NCI-H128 (cell line): ENCODE measurements around the gene CCDC122.
A peak's percentile ranks its signal among the peaks of the same experiment; 100 is the strongest.

ENCODE experiments used
- DNase-seq: peaks from one replicate; lab custom pipeline; 2025; ENCODE audit not compliant: unreplicated experiment; lab: John Stamatoyannopoulos, UW

Gene CCDC122

GRCh38 chr13:43878892-43879754 is at the start of gene CCDC122:
Gene CCDC122 (minus strand): TSS chr13:43879740. CDS start chr13:43869376, 10,364 bp downstream.
- peak; percentile 35 for DNase-seq

- DNase-seq: no peak
Measured at GRCh38 chr13:43924549-43925245, 45.2 kb upstream of the CCDC122 start.

- DNase-seq: no peak
Measured at GRCh38 chr13:43920965-43921674, 41.6 kb upstream of the CCDC122 start.

- no peak for DNase-seq
Measured at GRCh38 chr13:43918636-43919035, 39.1 kb upstream of the CCDC122 start.

- DNase-seq: no peak
Measured at GRCh38 chr13:43916828-43917227, 37.3 kb upstream of the CCDC122 start.

DNA sequence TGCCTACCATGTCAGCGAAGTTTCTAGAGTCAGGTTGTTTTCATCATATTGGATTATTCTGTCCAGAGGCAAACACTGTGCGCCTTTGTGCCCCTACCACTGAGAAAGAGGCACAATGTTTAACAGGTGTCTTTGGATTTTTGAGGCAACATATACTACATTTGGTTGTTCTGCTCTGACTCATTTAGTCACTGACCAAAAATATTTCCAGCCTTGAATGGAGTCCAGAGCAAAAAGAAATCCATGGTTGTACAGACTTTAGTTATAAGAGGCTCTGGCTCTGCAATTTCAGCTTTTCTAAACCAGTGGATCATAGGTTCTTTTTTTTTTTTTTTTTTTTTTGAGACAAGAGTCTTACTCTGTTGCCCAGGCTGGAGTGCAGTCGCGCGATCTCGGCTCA is 35.9 kb upstream of the CCDC122 start:
- no peak for DNase-seq

DNA sequence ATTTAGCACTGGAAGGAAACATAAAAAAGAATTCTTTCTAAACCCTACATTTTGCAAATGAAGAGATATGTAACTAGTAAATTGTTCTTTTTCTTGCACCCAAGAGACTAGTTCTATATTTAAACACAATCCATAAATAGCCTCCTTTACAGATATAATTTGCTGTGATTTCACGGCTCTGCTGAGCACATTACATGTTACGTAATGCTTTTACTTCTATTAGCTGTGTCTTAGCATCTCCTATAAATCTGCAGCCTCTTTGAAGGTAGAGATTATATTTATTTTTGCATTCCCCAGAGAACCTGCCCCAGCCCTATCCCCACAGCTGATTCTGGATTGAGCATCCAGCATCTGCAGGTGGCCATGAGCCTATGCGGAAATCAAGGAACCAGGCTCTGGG is 32.3 kb upstream of the CCDC122 start:
- no peak for DNase-seq

DNA sequence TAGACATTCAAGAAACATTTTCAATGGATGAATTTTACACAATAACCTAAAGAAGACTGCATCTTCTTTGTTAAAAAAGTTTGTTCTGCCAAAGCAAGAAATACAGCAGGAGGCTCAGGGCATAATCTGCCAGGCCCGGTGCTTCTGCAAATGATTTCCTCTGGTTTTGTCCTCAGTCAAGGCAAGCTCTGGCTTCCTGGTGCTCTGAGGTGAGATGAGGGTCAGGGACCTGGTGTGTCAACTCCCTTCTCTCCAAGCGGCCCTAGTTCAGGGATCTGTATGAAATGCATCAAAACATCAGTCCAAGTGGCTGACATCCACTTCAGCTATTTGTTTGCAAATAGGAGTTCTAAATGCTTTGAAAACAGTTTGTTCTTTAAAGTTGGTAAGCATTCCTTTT is 31.7 kb upstream of the CCDC122 start:
- DNase-seq: no peak

DNA sequence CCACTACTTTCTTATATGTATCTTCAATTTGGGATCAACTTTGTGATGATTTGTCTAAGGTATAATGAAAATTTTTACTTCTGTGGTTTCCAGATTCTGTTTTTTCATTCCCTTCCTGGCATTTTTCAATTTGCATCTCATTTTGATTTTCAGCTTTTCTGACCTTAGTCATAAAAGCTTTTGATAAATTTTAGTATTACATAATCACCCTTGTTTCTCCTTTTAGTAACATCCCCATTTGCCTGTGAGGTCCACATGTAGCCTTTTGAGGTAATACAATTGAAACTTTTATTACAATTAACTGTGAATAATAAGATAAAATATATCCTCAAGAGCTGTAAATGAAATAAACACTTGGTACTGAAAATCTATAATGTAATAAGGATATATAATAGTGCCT is 31.3 kb upstream of the CCDC122 start:
- no peak for DNase-seq

DNA sequence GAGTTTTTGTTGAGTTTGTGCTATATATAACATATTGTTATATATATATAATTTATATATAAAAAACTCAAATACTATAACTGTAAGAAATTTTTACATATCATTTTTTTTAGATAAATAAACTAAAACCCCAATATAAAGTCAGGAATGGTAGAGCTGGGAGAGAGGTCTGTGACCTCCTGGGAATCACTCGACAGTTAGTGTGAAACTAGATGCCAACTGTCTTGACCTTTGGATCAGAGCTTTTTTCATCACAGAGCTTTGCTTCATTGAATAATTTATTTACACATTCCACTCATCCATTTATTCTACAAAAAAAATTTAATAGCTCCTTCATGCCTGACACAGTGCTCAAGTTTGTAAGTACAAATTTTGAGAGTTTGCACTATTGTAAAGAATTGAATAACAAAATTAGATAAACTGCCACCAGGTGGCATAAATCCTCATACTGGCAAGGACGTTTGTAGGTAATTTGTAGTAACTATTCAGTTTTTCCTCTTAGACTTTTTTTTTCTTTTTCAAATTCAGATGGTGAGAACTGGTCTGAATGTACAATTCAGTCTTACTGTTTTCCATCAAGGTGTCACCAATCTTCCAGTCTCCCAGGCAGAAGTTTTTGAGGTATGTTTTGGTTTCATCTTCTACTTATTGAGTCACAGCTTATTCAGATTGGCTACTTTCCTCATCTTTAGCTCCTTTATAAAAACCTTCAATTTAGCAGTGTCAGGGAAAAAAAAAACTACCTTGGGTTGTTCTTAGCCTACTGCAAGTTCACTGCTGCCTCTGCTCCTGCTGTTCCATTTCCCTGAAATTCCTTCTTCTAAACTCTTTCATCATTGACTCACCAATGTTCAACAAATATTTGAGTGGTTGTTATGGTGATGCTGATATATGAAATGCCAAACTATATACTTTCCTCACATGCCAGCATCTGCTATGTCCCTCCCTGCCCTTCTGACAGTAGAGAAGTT is 28.9 kb upstream of the CCDC122 start:
- peak; percentile 3 for DNase-seq

- no peak for DNase-seq
Measured at GRCh38 chr13:43905435-43906031, 26.0 kb upstream of the CCDC122 start.

- no peak for DNase-seq
Measured at GRCh38 chr13:43895940-43896339, 16.4 kb upstream of the CCDC122 start.

DNA sequence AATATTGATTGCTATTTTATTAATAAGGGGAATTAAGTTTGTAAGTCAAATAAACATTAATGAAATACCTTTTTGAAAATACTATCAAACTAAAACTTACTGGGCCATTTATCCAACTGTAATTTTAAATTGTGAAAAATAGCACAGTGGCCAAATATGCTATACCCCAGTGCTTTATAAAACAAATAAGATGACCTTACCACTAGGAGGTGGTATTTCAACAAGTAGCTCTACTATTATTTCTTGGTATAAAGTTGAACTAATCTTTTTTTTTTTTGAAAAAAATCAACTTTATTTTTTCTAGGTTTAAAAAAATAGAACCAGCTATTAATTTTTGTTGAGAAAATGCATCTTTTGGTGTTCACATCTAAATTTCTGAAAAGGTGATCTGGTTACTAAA is 14.9 kb upstream of the CCDC122 start:
- DNase-seq: no peak

- DNase-seq: no peak
Measured at GRCh38 chr13:43884222-43884621, 4.7 kb upstream of the CCDC122 start.

DNA sequence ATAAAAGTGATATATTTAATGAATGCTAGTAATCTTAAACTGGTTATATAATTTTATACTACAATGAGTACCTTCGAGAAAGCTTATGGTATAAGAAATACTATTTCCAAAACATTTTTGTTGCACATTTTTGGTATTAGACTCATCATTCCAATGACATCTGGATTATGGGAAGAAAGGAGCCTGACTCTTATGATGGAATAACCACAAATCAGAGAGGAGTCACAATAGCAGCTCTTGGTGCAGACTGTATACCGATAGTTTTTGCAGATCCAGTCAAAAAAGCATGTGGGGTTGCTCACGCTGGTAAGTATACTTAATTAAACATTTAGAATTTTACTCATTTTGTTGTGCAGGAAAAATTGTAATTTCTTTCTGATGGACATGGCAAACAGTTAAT is 4.1 kb upstream of the CCDC122 start:
- DNase-seq: no peak

DNA sequence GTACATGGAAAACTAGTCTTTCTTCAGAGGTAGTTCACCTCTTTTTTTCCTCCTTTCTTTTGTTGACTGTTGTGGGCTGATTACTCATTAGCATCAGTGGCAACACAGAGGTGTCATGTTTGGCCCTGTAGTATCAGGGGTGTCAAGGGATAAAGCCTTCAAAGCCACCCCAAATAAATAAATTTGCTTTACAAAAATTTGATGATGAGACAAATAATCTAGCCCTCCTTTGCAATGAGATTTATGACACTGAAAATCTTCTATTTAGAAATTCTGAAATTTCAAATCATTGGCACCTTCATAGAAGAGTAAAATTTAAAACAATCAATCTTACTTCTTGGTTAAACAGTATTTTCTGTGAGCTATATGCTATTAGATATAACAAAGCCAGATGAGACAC is 2.0 kb upstream of the CCDC122 start:
- no peak for DNase-seq

GRCh38 chr13:43880926-43881325 is 1.4 kb upstream of the CCDC122 start:
- no peak for DNase-seq

DNA sequence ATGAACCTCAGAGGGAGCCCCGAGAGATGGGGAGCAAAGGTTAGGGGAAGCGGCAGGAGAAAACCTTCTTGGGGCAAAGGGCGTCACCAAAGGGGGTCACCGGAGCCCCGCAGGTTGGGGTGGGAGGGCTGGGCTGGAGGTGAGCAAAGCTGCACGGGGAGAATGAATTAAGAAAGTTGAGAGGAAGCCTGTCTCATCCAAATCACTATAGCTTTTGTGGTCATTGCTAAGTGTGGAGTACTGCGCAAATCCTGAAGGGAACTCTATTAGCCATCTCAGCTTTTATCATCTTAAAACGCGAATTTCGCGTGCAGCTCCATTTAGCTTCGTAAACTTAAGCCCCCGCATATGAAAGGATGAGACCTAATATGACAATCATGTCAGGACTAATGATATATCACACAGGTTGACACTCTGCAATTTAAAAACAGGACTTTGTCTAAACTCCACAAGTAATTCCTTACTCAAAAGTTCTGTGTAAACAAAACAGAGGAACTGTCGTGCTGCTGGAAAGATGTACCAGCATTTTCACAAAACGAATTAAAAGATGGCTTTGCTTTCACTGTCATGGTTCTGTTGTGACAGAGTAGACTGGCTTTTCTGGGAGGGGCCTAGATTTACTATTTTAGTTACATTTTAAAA is 795 bp upstream of the CCDC122 start:
- no peak for DNase-seq

- no peak for DNase-seq
Measured at GRCh38 chr13:43879755-43880181, 228 bp upstream of the CCDC122 start, which contains the start of gene LACC1. Gene LACC1 (plus strand): TSS chr13:43879904. CDS start chr13:43880986, 1,082 bp downstream.

- DNase-seq: no peak
Measured at GRCh38 chr13:43877766-43878165, 1.8 kb downstream of the CCDC122 start.
